LoVo (cell line): ENCODE data around the gene CTF1.
"Not testable (repeated sequence)": the region's sequence is repeated elsewhere in the genome, so short reads cannot be mapped to it uniquely, and the experiment has no call there.

Experiments used
- DNase-seq: peaks from one replicate; pipeline ENCODE4 v3.0.0-alpha.2; 2016; ENCODE audit warnings: low spot score

CTF1 gene

GRCh38 chr16:30931068-30931650, 34.7 kb downstream of the CTF1 start:
- no peak for DNase-seq

GRCh38 chr16:30934827-30935557, 38.6 kb downstream of the CTF1 start:
- DNase-seq: no peak

DNA sequence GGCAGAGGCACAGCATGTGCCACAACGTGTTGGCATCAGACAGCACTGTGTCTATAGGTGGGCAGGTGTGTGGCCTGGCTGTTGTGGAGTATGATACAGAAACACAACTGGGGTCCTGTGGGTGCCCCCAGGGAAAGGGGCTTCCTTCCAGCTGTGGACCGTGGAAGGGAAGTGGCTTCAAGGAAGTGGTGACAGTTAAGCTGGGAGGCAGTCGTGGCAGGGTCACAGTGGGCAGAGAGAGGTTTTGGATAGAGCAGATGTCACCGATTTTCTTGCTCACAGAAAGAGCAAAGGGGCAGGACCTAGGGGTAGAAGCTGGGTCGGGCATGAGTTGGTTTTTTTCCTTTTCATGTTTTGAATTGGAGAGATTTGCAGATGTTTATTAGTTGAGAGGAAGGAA, 41.3 kb downstream of the CTF1 start:
- DNase-seq: no peak

- DNase-seq: not testable (repeated sequence)
Measured at GRCh38 chr16:30939571-30939970, 43.2 kb downstream of the CTF1 start.

GRCh38 chr16:30941600-30942425, 45.4 kb downstream of the CTF1 start:
- DNase-seq: peak; percentile 75

DNA sequence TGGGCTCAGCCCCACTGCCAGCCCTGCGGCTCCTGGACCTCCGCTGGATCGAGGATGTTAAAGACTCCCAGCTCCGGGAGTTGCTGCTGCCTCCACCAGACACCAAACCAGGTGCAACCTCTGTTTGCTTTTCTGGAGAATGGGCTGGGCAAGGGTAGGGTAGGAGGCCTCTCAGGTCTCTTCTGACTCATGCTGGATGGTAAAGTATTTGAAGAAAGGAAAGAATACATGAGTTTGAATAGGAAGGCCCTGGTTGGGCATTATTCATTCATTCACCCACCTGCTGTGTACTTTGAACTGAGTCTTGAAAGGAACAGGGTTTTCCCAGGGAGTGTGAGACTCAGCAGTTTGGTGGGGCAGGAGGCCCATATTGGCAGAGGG, 46.0 kb downstream of the CTF1 start:
- DNase-seq: no peak

DNA sequence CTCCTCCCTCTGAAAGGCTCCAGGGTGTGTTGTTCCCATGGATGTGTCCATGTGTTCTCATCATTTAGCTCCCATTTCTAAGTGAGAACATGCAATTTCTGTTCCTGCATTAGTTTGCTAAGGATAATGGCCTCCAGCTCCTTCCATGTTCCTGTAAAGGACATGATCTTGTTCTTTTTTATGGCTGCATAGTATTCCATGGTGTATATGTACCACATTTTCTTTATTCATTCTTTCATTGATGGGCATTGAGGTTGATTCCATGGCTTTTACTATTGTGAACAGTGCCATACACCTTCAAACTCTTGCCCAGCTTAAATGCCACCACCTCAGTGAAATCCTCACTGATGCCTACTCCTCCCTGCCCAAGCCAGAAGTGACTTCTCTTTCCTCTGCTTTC, 47.9 kb downstream of the CTF1 start:
- no peak for DNase-seq

DNA sequence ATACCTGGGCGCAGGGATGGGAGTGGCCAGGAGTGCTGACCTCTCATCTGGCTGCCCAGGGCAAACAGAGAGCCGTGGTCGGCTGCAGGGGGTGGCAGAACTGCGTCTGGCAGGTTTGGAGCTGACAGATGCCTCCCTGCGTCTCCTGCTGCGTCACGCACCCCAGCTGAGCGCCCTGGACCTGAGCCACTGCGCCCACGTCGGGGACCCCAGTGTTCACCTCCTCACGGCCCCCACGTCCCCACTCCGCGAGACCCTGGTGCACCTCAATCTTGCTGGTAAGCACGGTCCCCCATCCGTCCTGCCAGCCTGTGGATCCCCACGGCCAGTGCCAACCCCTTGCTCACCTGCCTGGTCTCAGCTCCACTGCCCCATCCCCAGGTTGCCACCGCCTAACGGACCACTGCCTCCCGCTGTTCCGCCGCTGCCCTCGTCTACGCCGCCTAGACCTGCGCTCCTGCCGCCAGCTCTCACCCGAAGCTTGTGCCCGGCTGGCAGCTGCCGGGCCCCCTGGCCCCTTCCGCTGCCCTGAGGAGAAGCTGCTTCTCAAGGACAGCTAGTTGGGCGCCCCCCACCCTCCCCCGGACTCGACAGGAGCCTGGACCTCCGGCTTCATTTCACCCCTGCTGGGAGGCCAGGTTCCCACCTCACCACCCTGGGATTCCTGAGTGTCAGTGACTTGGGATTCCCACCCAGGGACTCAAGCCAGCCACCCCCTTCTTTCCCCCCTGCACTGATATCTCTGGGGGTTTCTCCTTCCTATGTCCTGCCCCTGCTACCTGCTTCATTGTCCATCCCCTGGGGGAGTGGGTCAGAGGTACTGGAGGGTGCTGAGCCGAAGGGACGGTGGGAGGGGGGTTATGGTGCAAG, 50.5 kb downstream of the CTF1 start:
- no peak for DNase-seq

GRCh38 chr16:30947541-30947858, 51.1 kb downstream of the CTF1 start:
- no peak for DNase-seq

- no peak for DNase-seq
Measured at GRCh38 chr16:30947859-30948666, 51.6 kb downstream of the CTF1 start.

DNA sequence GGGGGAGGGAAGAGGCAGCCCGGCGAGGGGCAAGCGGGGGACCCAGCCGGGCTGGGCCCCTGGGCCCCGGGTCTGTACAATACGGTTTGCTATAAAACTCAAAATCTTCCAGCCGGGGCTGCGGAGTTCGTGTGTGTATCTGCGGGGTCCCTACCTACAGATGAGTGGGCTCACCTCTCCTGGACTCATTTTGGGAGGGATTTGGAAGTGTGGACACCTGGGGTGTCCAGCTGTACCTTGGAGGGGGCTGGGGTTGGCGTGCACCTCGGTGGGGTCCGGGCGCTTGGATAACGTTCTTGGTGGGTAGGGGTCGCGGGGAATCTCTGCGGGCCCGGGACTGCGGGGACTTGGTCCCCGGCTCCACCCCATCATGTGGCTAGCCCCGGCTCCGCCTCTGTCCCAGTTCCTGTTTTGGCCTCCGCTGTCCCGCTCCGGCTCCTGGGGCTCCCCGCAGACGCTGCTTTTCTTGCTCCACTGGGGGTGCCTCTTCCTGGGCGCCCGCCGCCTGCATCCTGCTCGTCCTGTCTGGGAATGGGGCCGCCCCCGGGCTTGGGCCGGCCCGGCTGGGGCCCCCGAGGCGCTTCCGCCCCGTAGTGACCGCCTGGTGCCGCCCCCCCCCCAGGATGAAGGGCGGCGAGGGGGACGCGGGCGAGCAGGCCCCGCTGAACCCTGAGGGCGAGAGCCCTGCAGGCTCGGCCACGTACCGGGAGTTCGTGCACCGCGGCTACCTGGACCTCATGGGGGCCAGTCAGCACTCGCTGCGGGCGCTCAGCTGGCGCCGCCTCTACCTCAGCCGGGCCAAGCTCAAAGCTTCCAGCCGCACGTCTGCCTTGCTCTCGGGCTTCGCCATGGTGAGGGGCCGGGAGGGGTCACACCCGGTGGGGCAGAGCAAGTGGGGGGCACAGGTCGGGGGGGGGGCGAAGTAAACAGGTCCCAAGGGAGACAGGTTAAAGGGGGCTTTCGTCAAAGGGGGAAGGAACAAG, 52.5 kb downstream of the CTF1 start, which contains the start of gene ORAI3:
TSS of gene ORAI3 (plus strand) at position 402 of the 983 bp plus-strand sequence. CDS start at position 624, 222 bp downstream.
- DNase-seq: peak; percentile 50

- DNase-seq: peak; percentile 79
Measured at GRCh38 chr16:30949650-30950515, 53.5 kb downstream of the CTF1 start.

DNA sequence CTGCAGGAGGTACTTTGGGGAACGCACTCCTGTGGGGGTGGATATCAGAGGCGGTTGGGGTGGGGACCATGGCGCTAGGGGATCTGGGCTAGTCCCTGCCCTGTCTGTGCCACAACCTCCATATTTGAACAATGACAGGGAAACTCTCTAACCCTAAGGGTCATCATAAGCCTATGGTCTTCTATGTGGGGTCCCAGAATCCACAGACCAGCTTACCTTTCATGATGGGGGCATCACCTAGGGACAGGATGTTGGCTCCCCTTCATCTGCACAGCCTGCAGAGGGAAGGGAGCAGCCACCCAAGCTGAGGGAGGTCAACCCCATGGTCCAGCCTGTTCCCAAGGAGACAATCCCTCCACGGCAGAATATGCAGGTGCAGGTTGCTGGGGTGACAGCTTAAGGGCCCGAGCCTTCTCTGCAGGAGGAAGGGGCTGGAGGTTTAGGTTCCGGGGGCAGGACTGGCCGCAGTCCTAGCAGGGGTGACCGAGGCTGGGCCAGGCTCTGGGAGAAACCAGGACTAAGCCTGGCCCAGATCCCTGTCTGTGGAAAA, 54.2 kb downstream of the CTF1 start:
- DNase-seq: no peak

DNA sequence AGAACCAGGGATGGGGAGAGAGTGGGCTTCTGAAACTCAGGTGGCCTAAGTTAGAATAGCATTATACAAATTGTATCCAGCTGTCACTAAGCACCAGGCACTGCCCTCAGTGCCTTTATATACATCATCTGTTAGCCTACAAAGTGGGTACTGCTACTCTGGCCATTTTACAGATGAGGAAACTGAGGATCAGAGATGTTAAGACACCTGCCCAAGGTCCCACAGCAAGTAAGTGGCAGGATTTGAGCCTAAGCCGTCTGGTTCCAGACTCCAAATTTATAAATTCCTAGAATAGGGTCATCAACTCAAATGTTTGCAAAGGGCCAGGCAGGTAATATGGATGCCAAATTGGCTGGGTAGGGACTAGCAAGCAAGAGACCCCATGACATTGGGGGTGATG, 54.8 kb downstream of the CTF1 start:
- DNase-seq: no peak

- no peak for DNase-seq
Measured at GRCh38 chr16:30951750-30952149, 55.3 kb downstream of the CTF1 start.

DNA sequence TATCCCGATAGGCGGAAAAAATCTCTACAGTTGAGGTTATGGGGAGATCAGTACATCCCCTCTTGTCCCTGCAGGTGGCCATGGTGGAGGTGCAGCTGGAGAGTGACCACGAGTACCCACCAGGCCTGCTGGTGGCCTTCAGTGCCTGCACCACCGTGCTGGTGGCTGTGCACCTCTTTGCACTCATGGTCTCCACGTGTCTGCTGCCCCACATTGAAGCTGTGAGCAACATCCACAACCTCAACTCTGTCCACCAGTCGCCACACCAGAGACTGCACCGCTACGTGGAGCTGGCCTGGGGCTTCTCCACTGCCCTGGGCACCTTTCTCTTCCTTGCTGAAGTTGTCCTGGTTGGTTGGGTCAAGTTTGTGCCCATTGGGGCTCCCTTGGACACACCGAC, 56.7 kb downstream of the CTF1 start:
- no peak for DNase-seq
